ENCODE data around the gene STBD1.
A peak's percentile ranks its signal among the peaks of the same experiment; 100 is the strongest.

Gene STBD1

DNA sequence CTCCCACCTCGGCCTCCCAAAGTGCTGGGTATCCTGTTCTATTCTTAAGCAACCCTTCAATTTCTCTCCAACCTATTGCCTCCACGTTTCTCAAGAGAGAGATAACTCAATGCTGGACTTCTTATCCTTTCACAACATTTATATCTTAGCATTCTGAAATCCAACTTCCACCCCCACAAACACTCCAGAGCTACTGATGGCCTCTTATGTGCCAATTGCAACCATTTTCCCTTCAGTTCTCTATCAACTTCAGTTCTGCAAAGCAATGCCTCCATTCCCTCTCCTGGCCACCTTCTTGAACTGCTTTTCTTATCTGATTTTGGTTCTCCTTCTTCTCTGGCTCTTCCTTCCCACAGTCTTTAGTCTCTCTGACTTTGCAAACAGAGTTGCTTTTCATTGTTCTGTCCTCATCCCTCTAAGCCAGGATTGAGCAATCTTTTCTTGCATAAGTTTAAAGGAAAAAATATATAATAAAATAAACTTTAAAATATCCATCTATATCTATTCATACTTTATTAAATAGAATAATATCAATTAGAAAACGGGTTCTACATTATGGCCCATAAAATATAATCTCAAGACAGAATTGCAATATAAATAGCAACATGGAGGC is 3.6 kb upstream of the STBD1 start:
- no peak overlapping the region for H3K9ac ChIP-seq (ENCODE audit: insufficient read length, low read depth)
- no peaks in the 10 kb centered on the region for H3K36me3 ChIP-seq (ENCODE audit: insufficient read depth, insufficient read length, low read length)
- H3K9me3 ChIP-seq (ENCODE audit: insufficient read depth, low read length): peaks cover 8% of the 10 kb centered on the region; the same call in 1 of the 2 replicates
- no peak for TF ChIP-seq SUZ12 (IDR thresholded peaks at IDR 0.05; ENCODE audit: extremely low read depth, insufficient read depth, insufficient read length)
- no peak for TF ChIP-seq YY1 (IDR thresholded peaks at IDR 0.05; ENCODE audit: insufficient read depth, insufficient read length)
- no peak for TF ChIP-seq ZNF274 (IDR thresholded peaks at IDR 0.05; ENCODE audit: low read depth, low read length)
- DNase-seq (ENCODE audit: low read depth, low spot score): no peak
- peaks cover 16% of the 10 kb centered on the region for H3K27me3 ChIP-seq (ENCODE audit: insufficient read depth, insufficient read length)
- no peak overlapping the region for H3K4me3 ChIP-seq (ENCODE audit: insufficient read length, low read depth)
- H3K4me1 ChIP-seq (ENCODE audit: insufficient read depth, insufficient read length): peaks cover 2% of the 10 kb centered on the region

GRCh38 chr4:76305033-76305687 is 1.4 kb upstream of the STBD1 start:
- Histone ChIP-seq H3K4me1 (ENCODE audit: insufficient read depth, insufficient read length) (peaks cover 2% of the 10 kb centered on the region), H3K27me3 (ENCODE audit: insufficient read depth, insufficient read length) (peaks cover 16% of the 10 kb centered on the region), H3K36me3 (ENCODE audit: insufficient read depth, insufficient read length, low read length) (peaks cover 12% of the 10 kb centered on the region), H3K9ac (ENCODE audit: insufficient read length, low read depth) (peak overlapping the region; percentile 92), H3K9me3 (ENCODE audit: insufficient read depth, low read length) (no peaks in the 10 kb centered on the region), H3K4me3 (ENCODE audit: insufficient read length, low read depth) (no peak overlapping the region)
- TF ChIP-seq SUZ12 (IDR thresholded peaks at IDR 0.05; ENCODE audit: extremely low read depth, insufficient read depth, insufficient read length): no peak
- TF ChIP-seq ZNF274 (IDR thresholded peaks at IDR 0.05; ENCODE audit: low read depth, low read length): no peak
- TF ChIP-seq YY1 (IDR thresholded peaks at IDR 0.05; ENCODE audit: insufficient read depth, insufficient read length): no peak
- no peak for DNase-seq (ENCODE audit: low read depth, low spot score)

- TF ChIP-seq ZNF274 (IDR thresholded peaks at IDR 0.05; ENCODE audit: low read depth, low read length) (no peak), SUZ12 (IDR thresholded peaks at IDR 0.05; ENCODE audit: extremely low read depth, insufficient read depth, insufficient read length) (no peak), YY1 (IDR thresholded peaks at IDR 0.05; ENCODE audit: insufficient read depth, insufficient read length) (no peak)
- Histone ChIP-seq H3K36me3 (ENCODE audit: insufficient read depth, insufficient read length, low read length) (peaks cover 19% of the 10 kb centered on the region), H3K4me3 (ENCODE audit: insufficient read length, low read depth) (peak overlapping the region; percentile 78), H3K4me1 (ENCODE audit: insufficient read depth, insufficient read length) (peaks cover 2% of the 10 kb centered on the region), H3K9ac (ENCODE audit: insufficient read length, low read depth) (peak overlapping the region; percentile 92), H3K9me3 (ENCODE audit: insufficient read depth, low read length) (no peaks in the 10 kb centered on the region), H3K27me3 (ENCODE audit: insufficient read depth, insufficient read length) (peaks cover 16% of the 10 kb centered on the region)
- peak; percentile 25 for DNase-seq (ENCODE audit: low read depth, low spot score)
Measured at GRCh38 chr4:76306882-76307659, 538 bp downstream of the STBD1 start.

- peaks cover 19% of the 10 kb centered on the region for H3K36me3 ChIP-seq (ENCODE audit: insufficient read depth, insufficient read length, low read length)
- peaks cover 2% of the 10 kb centered on the region for H3K4me1 ChIP-seq (ENCODE audit: insufficient read depth, insufficient read length)
- peak overlapping the region; percentile 78 for H3K4me3 ChIP-seq (ENCODE audit: insufficient read length, low read depth)
- peak overlapping the region; percentile 92 for H3K9ac ChIP-seq (ENCODE audit: insufficient read length, low read depth)
- H3K9me3 ChIP-seq (ENCODE audit: insufficient read depth, low read length): no peaks in the 10 kb centered on the region
- TF ChIP-seq YY1 (IDR thresholded peaks at IDR 0.05; ENCODE audit: insufficient read depth, insufficient read length) (no peak), SUZ12 (IDR thresholded peaks at IDR 0.05; ENCODE audit: extremely low read depth, insufficient read depth, insufficient read length) (no peak), ZNF274 (IDR thresholded peaks at IDR 0.05; ENCODE audit: low read depth, low read length) (no peak)
- DNase-seq (ENCODE audit: low read depth, low spot score): no peak
- peaks cover 16% of the 10 kb centered on the region for H3K27me3 ChIP-seq (ENCODE audit: insufficient read depth, insufficient read length)
Measured at GRCh38 chr4:76307660-76308014, 1.1 kb downstream of the STBD1 start.

DNA sequence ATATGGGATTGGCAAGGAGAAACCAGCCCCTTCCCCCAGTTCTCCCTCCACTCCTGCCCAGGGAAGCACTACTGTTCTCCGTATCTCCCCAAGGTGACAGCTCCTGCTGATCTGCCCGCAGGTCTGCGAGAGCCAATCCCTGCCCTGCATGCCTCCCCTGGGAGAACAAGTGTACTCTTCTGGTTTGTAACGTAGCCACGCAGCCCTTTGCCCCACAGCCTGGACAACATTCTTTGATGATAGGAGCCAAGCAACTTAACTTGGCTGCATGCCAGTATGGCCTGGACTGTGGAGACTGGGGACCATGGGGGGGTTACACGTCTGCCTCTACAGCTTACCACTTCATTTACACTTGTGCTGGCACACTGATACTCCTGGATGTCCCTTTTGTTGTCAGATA is 2.0 kb downstream of the STBD1 start:
- H3K9me3 ChIP-seq (ENCODE audit: insufficient read depth, low read length): no peaks in the 10 kb centered on the region
- H3K4me1 ChIP-seq (ENCODE audit: insufficient read depth, insufficient read length): peaks cover 2% of the 10 kb centered on the region
- DNase-seq (ENCODE audit: low read depth, low spot score): no peak
- H3K36me3 ChIP-seq (ENCODE audit: insufficient read depth, insufficient read length, low read length): peaks cover 19% of the 10 kb centered on the region
- no peak overlapping the region for H3K4me3 ChIP-seq (ENCODE audit: insufficient read length, low read depth)
- TF ChIP-seq ZNF274 (IDR thresholded peaks at IDR 0.05; ENCODE audit: low read depth, low read length): no peak
- no peak for TF ChIP-seq YY1 (IDR thresholded peaks at IDR 0.05; ENCODE audit: insufficient read depth, insufficient read length)
- H3K27me3 ChIP-seq (ENCODE audit: insufficient read depth, insufficient read length): peaks cover 16% of the 10 kb centered on the region
- no peak overlapping the region for H3K9ac ChIP-seq (ENCODE audit: insufficient read length, low read depth)

DNA sequence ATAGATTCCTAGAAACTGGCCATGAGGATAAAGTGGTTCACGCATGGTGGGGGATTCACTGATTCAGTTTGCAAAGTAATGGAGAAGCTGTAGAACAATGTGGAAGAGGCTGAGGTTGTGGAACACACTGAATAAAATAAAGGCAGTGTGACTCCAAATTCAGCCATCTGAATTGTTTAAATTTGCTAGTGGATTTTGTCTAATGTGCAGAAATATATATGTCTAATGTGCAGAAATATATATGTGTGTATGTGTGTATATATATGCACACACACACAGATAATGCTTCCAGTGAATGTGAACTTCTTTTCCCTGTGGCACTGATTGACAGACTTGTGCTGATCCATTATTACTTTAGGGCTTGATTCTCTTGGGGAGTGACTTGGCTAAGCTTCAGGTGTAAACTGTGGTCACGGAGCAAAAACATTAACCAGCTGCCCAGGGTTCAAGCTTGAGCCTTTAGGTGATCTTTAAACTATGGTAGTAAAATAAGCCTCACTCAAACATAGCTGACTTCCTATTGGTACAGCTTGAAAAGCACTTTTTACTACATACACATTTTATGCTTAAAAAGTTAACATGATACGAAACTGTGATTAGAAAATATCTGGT is 3.5 kb downstream of the STBD1 start:
- TF ChIP-seq SUZ12 (IDR thresholded peaks at IDR 0.05; ENCODE audit: extremely low read depth, insufficient read depth, insufficient read length): no peak
- TF ChIP-seq ZNF274 (IDR thresholded peaks at IDR 0.05; ENCODE audit: low read depth, low read length): no peak
- no peak for TF ChIP-seq YY1 (IDR thresholded peaks at IDR 0.05; ENCODE audit: insufficient read depth, insufficient read length)
- Histone ChIP-seq H3K4me3 (ENCODE audit: insufficient read length, low read depth) (no peak overlapping the region), H3K9me3 (ENCODE audit: insufficient read depth, low read length) (no peaks in the 10 kb centered on the region), H3K9ac (ENCODE audit: insufficient read length, low read depth) (no peak overlapping the region), H3K36me3 (ENCODE audit: insufficient read depth, insufficient read length, low read length) (peaks cover 19% of the 10 kb centered on the region), H3K4me1 (ENCODE audit: insufficient read depth, insufficient read length) (peaks cover 2% of the 10 kb centered on the region), H3K27me3 (ENCODE audit: insufficient read depth, insufficient read length) (peaks cover 12% of the 10 kb centered on the region)
- DNase-seq (ENCODE audit: low read depth, low spot score): no peak

DNA sequence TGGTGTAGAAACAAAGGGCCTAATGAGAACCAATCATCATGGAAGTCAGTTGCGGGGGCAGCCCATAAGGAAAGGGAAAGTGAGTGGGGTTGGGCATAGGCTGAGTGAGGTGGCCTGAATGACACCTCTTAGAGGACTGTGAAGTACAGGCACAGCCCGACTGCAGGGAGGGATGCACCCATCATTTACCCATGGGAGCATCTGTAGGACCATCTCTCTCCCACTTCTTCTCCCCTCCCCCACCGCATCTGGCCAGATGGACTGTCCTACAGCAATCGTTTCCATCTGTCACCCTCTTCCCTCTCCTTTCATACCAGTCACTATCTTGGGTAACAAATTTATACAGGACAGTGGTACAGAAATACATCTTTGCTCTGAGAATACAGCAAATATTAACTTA is 4.2 kb downstream of the STBD1 start:
- no peak overlapping the region for H3K4me3 ChIP-seq (ENCODE audit: insufficient read length, low read depth)
- TF ChIP-seq YY1 (IDR thresholded peaks at IDR 0.05; ENCODE audit: insufficient read depth, insufficient read length) (no peak), ZNF274 (IDR thresholded peaks at IDR 0.05; ENCODE audit: low read depth, low read length) (no peak), SUZ12 (IDR thresholded peaks at IDR 0.05; ENCODE audit: extremely low read depth, insufficient read depth, insufficient read length) (no peak)
- DNase-seq (ENCODE audit: low read depth, low spot score): no peak
- H3K27me3 ChIP-seq (ENCODE audit: insufficient read depth, insufficient read length): peaks cover 6% of the 10 kb centered on the region
- no peak overlapping the region for H3K9ac ChIP-seq (ENCODE audit: insufficient read length, low read depth)
- H3K36me3 ChIP-seq (ENCODE audit: insufficient read depth, insufficient read length, low read length): peaks cover 19% of the 10 kb centered on the region
- H3K4me1 ChIP-seq (ENCODE audit: insufficient read depth, insufficient read length): no peaks in the 10 kb centered on the region
- no peaks in the 10 kb centered on the region; the same call in 1 of the 2 replicates for H3K9me3 ChIP-seq (ENCODE audit: insufficient read depth, low read length)
